ENCODE data around the gene RAI1.

The RAI1 gene

DNA sequence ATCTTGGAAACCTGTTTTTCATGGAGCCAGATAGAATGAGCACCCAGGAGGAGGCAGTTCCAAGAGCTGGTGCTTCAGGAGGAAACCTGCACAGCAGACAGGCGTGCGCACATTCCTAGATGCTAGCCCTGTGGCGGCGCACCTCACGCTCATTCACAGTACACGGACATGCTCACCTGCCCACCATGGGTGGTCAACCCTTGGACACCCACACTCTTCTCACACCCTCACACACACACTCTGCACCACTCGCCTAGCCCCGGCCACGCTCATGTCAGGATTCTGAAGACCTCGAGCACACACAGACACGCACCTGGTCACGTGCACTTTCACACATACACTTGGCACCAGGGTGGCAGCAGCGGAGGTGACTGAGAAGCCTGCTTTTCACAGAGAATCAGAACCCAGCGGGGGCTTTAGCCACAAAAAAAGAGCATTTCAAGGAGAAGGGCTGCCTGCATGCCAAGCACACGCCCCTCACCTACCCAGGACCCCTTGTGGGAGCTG lies 28.6 kb downstream of the RAI1 start:
- peaks cover 14% of the 10 kb centered on the region for H3K4me1 Mint-ChIP-seq (ENCODE audit: low read depth)
- no peaks in the 10 kb centered on the region for H3K27me3 Mint-ChIP-seq
- H3K9me3 Mint-ChIP-seq (ENCODE audit: low read depth) = no peaks in the 10 kb centered on the region
- H3K36me3 Mint-ChIP-seq = no peaks in the 10 kb centered on the region
- H3K4me3 Mint-ChIP-seq = no peak overlapping the region
- H3K27ac Mint-ChIP-seq = no peak overlapping the region

DNA sequence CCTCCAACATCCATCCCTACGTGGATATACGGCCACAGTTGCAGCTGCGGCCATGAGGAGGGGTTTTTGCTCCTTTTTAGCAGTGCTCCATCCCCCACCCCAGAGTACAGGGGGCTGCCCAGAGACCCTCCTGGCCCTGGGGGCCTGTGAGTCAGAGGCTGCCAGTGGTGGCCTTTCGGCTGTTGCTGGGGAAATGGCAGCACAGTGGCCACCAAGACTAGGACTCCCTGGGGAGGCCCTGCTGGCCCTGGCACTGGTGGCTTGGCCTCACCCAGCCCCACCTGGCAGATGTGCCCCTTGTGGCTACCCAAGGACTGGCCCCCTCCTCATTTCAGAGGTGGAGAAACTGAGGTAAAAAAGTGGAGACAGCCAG lies 29.1 kb downstream of the RAI1 start:
- no peak overlapping the region for H3K27ac Mint-ChIP-seq
- H3K36me3 Mint-ChIP-seq = no peaks in the 10 kb centered on the region
- H3K27me3 Mint-ChIP-seq = no peaks in the 10 kb centered on the region
- H3K4me3 Mint-ChIP-seq = no peak overlapping the region
- peaks cover 14% of the 10 kb centered on the region for H3K4me1 Mint-ChIP-seq (ENCODE audit: low read depth)
- no peaks in the 10 kb centered on the region for H3K9me3 Mint-ChIP-seq (ENCODE audit: low read depth)

DNA sequence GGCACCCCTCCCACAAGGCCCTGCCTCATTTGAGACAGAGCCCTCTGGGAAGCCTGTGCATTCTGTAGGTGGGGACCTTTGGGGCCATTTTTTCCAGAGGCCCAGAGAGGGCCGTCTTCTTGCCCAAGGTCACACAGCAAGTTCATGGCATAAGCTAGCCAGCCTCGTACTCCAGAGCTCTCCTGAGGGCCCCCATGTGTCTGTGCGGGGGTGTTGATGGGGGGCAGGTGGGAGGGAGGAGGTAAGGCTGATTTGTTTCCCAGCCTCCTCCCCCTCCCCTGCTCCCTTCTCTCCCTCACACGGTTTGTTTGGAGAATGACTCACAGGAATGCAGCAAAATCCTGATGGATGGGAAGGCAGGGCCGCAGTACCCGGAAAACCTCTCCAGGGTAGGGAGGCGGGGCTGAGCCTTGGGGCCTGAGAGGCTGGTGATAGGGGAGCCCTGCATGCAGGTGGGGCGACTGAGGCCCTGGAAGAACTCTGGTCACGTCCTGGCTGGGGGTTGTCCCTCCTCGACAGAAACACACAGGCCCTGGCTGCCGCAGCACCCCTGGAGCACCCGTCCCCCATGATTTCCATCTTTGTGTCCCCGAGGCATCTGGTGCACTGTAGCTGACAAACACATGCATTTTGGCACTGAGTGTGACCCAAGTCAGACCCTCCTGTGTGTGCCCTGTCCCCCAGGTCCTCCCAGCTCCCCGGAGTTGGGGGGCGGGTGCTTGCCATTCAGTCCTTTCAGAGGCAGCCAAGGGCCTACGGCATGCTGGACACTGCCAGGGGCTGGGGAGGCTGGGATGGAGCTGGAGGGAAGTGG lies 29.7 kb downstream of the RAI1 start:
- no peaks in the 10 kb centered on the region for H3K36me3 Mint-ChIP-seq
- H3K27ac Mint-ChIP-seq = no peak overlapping the region
- H3K4me1 Mint-ChIP-seq (ENCODE audit: low read depth) = peaks cover 17% of the 10 kb centered on the region
- no peaks in the 10 kb centered on the region for H3K9me3 Mint-ChIP-seq (ENCODE audit: low read depth)
- H3K4me3 Mint-ChIP-seq = no peak overlapping the region
- no peaks in the 10 kb centered on the region for H3K27me3 Mint-ChIP-seq

DNA sequence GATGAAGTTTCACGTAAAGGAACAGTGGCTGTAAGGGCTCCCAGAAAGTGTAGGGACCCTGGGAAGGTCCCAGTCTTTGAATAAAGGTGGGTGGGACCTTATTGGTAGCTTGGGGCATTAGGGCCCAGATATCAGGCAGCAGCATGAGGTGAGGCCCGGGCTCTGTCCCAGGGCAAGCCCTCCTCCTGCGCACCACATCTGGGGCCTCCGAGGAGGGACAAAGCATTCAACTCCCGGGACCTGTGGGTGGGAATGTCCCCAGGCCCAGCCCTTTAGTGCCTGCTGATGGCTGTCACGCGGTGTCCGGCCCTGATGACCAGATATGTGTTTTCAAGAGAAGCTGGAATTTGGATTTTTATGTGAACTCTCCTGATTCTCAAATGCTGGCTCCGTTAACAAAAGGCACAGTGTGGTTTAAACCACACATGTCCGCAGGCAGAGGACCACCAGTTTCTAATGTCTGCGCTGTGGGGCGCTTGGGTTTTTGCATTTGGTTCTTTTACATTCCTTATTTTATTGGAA lies 30.4 kb downstream of the RAI1 start:
- H3K4me3 Mint-ChIP-seq = no peak overlapping the region
- no peaks in the 10 kb centered on the region for H3K36me3 Mint-ChIP-seq
- peaks cover 21% of the 10 kb centered on the region for H3K4me1 Mint-ChIP-seq (ENCODE audit: low read depth)
- no peaks in the 10 kb centered on the region for H3K9me3 Mint-ChIP-seq (ENCODE audit: low read depth)
- H3K27ac Mint-ChIP-seq = no peak overlapping the region
- no peaks in the 10 kb centered on the region for H3K27me3 Mint-ChIP-seq

DNA sequence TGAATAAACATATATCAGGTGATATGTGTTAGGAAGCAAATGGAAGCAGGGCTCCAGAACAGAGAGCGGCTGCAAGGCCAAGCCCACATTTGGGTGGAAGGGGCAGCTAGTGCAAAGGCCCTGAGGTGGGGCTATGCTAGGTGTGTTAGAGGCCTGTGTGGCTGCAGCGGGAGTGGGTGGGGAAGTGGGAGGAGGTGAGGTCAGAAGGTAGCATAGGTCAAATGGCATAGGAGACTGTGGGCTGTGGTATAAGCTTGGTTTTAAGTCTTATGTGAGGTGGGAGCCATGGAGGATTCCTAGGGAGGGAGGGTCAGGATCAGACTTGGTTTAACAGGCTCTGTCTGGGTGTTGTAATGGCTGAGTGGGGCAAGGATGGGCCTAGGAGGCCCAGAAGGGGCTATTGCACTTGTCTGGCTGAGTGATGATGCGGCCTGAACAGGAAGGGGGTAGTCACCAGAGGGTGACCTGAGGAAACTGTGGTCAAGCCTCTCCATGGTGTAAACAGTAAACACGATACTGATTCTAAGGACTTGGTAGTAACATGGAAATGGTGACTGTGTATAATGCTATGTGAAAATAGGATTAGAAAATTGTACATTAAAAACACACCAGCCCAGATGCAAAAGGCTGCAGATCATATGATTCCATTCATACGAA lies 31.1 kb downstream of the RAI1 start:
- no peak overlapping the region for H3K4me3 Mint-ChIP-seq
- no peaks in the 10 kb centered on the region for H3K27me3 Mint-ChIP-seq
- no peaks in the 10 kb centered on the region for H3K9me3 Mint-ChIP-seq (ENCODE audit: low read depth)
- no peak overlapping the region for H3K27ac Mint-ChIP-seq
- peaks cover 23% of the 10 kb centered on the region for H3K4me1 Mint-ChIP-seq (ENCODE audit: low read depth)
- H3K36me3 Mint-ChIP-seq = no peaks in the 10 kb centered on the region

DNA sequence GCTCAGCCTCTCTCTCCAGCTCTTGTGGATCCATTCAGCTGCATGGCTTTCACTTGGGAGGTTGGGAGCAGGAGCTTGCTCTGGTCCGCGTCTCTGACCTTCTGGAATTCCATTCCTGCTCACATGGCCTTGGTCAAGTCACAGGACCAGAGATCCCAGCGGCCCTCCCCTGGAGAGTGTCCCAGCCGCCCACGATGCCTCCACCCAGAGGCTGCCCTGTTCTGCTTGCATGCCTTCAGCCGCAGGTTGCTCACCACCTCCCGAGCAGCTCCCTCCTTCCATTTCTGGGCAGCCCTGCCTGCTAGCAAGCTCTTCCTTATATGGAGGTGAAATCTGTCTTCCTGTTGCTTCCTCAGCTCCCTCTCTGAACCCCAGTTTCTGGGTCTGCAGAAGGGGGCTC lies 32.6 kb downstream of the RAI1 start:
- H3K4me3 Mint-ChIP-seq = no peak overlapping the region
- H3K4me1 Mint-ChIP-seq (ENCODE audit: low read depth) = peaks cover 30% of the 10 kb centered on the region
- H3K36me3 Mint-ChIP-seq = no peaks in the 10 kb centered on the region
- H3K9me3 Mint-ChIP-seq (ENCODE audit: low read depth) = no peaks in the 10 kb centered on the region
- H3K27ac Mint-ChIP-seq = no peak overlapping the region
- no peaks in the 10 kb centered on the region for H3K27me3 Mint-ChIP-seq

DNA sequence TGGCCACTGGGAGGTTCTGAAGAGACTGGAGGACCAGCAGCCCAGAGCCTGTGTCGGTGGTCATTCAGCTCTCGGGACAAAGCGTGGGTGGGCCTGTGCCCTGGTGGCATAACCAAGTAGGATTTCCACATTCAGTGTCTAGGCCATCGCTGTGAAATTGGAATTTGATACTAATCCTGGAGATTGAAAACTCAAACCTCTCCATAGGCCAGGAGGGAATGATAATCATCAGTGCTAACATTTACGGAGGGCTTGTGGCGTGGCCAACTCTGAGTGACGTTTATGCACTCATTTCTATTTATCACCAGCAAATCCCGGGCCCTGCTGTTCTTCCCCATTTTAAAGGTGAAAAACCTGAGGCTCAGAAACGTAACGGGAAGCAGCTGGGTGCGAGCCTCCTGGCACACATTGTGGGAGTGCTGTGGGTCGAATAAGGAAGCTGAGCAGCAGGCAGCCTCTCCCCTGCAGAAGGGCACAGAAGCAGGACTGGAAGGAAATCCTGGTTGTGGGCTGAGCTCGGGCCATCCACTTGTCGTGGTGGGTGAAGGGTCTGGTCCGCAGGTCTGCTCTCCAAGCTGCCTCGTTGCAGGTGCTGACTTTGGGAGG lies 33.1 kb downstream of the RAI1 start:
- no peaks in the 10 kb centered on the region for H3K27me3 Mint-ChIP-seq
- peaks cover 3% of the 10 kb centered on the region for H3K36me3 Mint-ChIP-seq
- H3K4me3 Mint-ChIP-seq = no peak overlapping the region
- H3K4me1 Mint-ChIP-seq (ENCODE audit: low read depth) = peaks cover 30% of the 10 kb centered on the region
- no peak overlapping the region for H3K27ac Mint-ChIP-seq
- no peaks in the 10 kb centered on the region for H3K9me3 Mint-ChIP-seq (ENCODE audit: low read depth)

DNA sequence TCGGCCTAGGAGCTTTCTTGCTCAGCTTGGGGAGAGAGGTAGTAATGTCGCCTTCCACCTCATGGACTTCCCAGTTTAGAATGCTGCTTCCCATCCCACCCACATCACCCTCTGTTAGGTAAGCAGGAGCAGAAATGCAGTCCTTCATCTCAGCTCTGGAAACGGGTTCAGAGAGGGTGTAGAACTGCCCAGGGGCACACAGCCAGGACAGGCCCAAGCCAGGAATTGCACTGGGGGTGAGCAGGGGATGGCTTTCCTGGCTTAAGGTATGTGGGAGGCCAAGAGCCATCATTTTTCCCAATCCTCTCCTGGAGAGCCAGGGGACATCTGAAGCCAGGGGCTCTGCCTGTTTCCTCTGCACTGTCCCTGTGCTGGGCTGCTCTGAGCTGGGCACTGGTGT lies 33.6 kb downstream of the RAI1 start:
- no peaks in the 10 kb centered on the region for H3K27me3 Mint-ChIP-seq
- no peak overlapping the region for H3K27ac Mint-ChIP-seq
- H3K4me1 Mint-ChIP-seq (ENCODE audit: low read depth) = peaks cover 30% of the 10 kb centered on the region
- no peak overlapping the region for H3K4me3 Mint-ChIP-seq
- H3K36me3 Mint-ChIP-seq = peaks cover 3% of the 10 kb centered on the region
- no peaks in the 10 kb centered on the region for H3K9me3 Mint-ChIP-seq (ENCODE audit: low read depth)

DNA sequence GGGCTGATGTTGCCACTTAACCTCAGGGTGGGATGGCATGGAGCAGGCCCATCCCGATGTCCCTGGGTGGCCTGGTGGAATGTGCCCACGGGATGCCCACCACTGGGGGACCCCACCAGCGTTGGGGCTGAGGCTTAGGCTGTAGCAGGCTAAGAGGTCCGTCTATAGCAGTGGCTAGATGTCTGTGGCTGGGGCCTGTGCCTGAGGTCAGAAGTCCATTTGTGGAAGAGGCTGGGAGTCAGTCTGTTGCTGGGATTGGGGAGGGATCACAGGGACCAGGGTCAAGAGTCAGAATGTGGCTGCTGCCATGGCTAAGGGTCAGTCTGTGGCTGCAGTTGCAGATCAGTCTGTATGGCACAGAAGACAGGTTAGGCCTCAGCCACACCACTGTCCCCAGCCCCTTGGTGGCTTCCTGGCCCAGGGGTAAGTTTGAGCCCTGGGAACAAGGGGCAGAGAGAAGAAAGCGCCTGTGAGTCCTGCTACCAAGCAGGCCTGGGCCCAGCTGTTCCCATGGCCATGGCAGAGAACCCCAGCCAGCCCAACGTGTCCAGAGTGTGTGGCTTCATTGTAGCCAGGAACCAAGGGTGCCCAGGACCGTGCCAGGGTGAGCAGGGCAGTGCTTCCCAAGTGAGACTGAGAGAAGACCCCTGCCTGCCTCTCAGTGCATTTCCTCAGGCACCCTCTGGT lies 35.7 kb downstream of the RAI1 start:
- peaks cover 3% of the 10 kb centered on the region for H3K27me3 Mint-ChIP-seq
- peaks cover 35% of the 10 kb centered on the region for H3K4me1 Mint-ChIP-seq (ENCODE audit: low read depth)
- no peaks in the 10 kb centered on the region for H3K9me3 Mint-ChIP-seq (ENCODE audit: low read depth)
- H3K4me3 Mint-ChIP-seq = no peak overlapping the region
- H3K36me3 Mint-ChIP-seq = peaks cover 3% of the 10 kb centered on the region
- no peak overlapping the region for H3K27ac Mint-ChIP-seq

DNA sequence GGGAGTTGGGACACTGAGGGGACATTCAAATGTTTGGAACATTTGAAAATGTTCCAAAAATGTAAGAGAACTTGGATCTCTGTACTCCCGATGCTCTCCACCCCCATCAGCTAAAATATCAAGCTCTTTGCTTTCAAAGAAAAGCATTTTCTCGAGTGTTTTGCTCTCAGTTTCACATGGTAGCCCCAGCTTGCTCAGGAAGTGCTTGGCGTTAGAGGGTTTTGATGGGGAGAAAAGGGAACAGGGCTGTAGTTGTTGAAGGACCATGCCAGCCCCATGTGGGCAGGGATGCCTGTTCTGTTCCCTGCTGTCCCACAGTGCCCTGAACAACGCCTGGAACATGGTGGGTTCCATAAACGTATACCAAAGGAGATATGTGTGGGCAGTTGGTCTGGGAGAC lies 37.0 kb downstream of the RAI1 start:
- no peaks in the 10 kb centered on the region for H3K9me3 Mint-ChIP-seq (ENCODE audit: low read depth)
- H3K4me1 Mint-ChIP-seq (ENCODE audit: low read depth) = peaks cover 36% of the 10 kb centered on the region
- H3K27ac Mint-ChIP-seq = no peak overlapping the region
- H3K27me3 Mint-ChIP-seq = peaks cover 4% of the 10 kb centered on the region
- H3K36me3 Mint-ChIP-seq = peaks cover 3% of the 10 kb centered on the region
- no peak overlapping the region for H3K4me3 Mint-ChIP-seq

DNA sequence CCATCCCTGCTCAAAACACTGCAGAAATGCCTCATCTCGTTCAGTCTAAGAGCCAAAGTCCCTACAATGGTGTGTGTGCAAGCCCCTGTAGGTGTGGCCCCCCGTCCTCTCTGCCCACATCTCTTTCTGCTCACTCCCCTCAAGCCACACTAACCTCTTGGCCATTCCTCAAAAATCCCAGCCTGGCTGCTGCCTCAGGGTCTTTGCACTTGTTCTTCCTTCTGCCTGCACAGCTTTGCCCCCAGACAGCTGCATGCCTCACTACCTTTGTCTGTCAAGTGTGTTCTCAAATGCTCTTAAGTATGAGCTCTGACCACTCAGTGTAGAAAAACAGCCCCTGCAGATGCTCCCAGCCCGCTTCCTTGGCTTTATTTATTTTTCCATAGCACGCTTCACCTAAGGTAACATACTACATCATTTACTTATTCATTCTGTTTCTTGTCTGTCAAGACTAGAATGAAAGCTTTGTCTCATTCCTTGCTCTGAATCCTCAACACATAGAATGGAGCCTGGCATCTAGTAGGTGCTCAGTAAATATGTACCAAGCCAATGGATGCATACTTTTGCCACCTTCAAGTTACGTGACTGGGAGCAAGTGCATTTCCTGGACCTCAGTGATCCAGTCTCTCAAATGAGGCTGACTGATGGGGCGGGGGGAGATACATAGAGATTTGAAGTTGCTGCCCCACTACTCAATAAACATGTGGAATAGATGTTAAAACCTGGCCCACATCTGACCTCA lies 38.1 kb downstream of the RAI1 start:
- Mint-ChIP-seq H3K9me3 (ENCODE audit: low read depth) (no peaks in the 10 kb centered on the region), H3K4me3 (no peak overlapping the region), H3K27ac (no peak overlapping the region)

DNA sequence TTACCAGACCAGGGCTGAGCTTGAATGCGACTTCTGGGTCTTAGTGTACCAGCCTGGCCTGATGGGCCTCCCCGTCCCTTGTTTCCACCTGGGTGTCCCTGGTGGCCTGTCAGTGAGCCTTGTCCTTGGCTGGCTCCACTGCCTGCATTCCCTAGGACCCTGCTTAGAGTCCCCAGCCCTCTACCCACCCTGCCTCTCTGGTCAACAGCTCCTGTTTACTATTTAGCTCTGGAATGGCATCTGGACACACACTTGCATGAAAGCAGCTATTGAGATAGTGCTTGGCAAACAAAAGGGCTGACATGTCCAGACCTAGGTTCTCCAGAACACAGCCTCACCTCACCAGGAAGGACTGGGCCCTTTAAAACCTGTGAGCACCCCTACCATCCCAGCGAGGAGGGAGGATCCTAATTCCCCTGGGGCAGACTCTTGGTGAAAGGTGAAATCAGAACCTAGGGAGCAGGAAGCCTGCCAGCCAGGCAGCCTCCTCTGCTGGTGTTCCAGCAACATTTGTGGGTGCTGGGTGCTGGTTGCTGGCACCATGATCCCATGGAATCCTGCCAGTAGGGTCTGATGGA lies 38.8 kb downstream of the RAI1 start:
- Mint-ChIP-seq H3K4me3 (no peak overlapping the region), H3K9me3 (ENCODE audit: low read depth) (no peaks in the 10 kb centered on the region), H3K27ac (no peak overlapping the region), H3K36me3 (peaks cover 3% of the 10 kb centered on the region), H3K27me3 (peaks cover 4% of the 10 kb centered on the region), H3K4me1 (ENCODE audit: low read depth) (peaks cover 37% of the 10 kb centered on the region)

More for the DNA sequence above, 38.1 kb downstream of the RAI1 start:
- Mint-ChIP-seq H3K4me1 (ENCODE audit: low read depth) (peaks cover 37% of the 10 kb centered on the region), H3K36me3 (peaks cover 3% of the 10 kb centered on the region), H3K27me3 (peaks cover 4% of the 10 kb centered on the region)

DNA sequence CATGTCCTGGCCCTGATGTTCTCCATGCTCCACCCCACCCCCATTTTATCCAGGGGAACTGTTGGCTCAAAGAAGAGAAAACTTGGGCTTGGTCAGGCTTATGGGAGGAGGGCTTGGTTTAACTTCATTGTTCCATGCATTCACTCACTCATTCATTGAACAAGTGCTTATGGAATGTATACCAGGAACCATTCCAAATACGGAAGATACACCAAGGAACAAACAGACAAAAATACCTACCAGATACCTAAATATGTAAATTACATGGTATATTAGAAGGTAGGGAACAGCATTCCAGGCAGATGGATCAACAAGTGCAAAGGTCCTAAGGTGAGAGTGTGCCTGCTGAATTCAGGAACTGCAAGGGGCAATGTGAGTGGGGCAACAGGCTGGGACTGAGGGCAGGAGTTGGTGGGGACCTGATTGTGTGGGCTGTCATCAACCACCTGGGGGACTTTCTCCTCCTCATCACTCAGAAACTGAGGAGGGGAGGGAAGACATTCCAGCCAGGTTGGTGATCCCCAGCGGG lies 39.9 kb downstream of the RAI1 start:
- Mint-ChIP-seq H3K4me1 (ENCODE audit: low read depth) (peaks cover 39% of the 10 kb centered on the region), H3K27me3 (peaks cover 4% of the 10 kb centered on the region), H3K27ac (no peak overlapping the region), H3K4me3 (peak overlapping the region; percentile 81), H3K36me3 (peaks cover 3% of the 10 kb centered on the region), H3K9me3 (ENCODE audit: low read depth) (no peaks in the 10 kb centered on the region)

Data from activated naive CD8-positive, alpha-beta T cell (primary cell).